Urinary bladder (tissue), 4 donors: Measurements from ENCODE around the gene AIFM3. TPM values are rescaled to one million over a fixed set of nuclear protein-coding genes. Genes with fewer than 3 reads are reported as not detected.
"Not testable (repeated sequence)": the region's sequence is repeated elsewhere in the genome, so short reads cannot be mapped to it uniquely, and the experiment has no call there.

Experiments used
- DNase-seq: peaks from one replicate; pipeline ENCODE4 v3.0.0-alpha.2; 2015; ENCODE audit errors: extremely low spot score
- H3K27ac ChIP-seq: one replicate; pipeline ENCODE4 v1.5.1; 2013; ENCODE audit warnings: low read depth, mild to moderate bottlenecking, moderate library complexity
- H3K36me3 ChIP-seq: one replicate; pipeline ENCODE4 v1.6.1; 2013; ENCODE audit warnings: mild to moderate bottlenecking, moderate library complexity; ENCODE audit not compliant: insufficient read depth
- H3K4me1 ChIP-seq: one replicate; pipeline ENCODE4 v1.6.1; 2013; ENCODE audit warnings: mild to moderate bottlenecking, moderate library complexity; ENCODE audit not compliant: insufficient read depth
- H3K4me3 ChIP-seq: one replicate; pipeline ENCODE4 v1.5.1; 2013; ENCODE audit warnings: low read depth, low read length
- WGBS: extraction: QIAGEN DNeasy Blood & Tissue Kit; methylation state at CpG from one replicate; pipeline ENCODE4 v1.1.7; 2013; 5-methylcytosine and 5-hydroxymethylcytosine counted together
- polyA plus RNA-seq: library from polyadenylated mRNA; stranded (reverse); fragments of 200-250 nt; gene quantifications from one replicate; pipeline ENCODE4 v1.2.3, GENCODE V29; 2013
- total RNA-seq: library from RNA; depleted of rRNA; stranded (reverse); fragments of >200 nt; gene quantifications from one replicate; pipeline ENCODE4 v1.2.3, GENCODE V29; 2014
- donor health status: healthy with polysubstance abuse.
- donor health status: healthy.

Gene AIFM3
- total and polyA plus RNA-seq, 2 donors = 0.53 to 2.8 TPM

GRCh38 chr22:20935780-20936539 lies 31.1 kb upstream of the AIFM3 start:
- H3K27ac ChIP-seq, H3K36me3 ChIP-seq, DNase-seq, H3K4me1 ChIP-seq, H3K4me3 ChIP-seq: not testable (repeated sequence)
- WGBS = 90% methylated on average over 11 of the region's 11 CpGs

- Histone ChIP-seq H3K4me3 (no peak overlapping the region), H3K27ac (no peak overlapping the region), H3K4me1 (peaks cover 4% of the 10 kb centered on the region), H3K36me3 (no peaks in the 10 kb centered on the region)
- 81% methylated on average over 12 of the region's 12 CpGs for whole genome bisulfite sequencing
- no peak for DNase-seq
Observed at GRCh38 chr22:20937031-20937793, 29.8 kb upstream of the AIFM3 start.

DNA sequence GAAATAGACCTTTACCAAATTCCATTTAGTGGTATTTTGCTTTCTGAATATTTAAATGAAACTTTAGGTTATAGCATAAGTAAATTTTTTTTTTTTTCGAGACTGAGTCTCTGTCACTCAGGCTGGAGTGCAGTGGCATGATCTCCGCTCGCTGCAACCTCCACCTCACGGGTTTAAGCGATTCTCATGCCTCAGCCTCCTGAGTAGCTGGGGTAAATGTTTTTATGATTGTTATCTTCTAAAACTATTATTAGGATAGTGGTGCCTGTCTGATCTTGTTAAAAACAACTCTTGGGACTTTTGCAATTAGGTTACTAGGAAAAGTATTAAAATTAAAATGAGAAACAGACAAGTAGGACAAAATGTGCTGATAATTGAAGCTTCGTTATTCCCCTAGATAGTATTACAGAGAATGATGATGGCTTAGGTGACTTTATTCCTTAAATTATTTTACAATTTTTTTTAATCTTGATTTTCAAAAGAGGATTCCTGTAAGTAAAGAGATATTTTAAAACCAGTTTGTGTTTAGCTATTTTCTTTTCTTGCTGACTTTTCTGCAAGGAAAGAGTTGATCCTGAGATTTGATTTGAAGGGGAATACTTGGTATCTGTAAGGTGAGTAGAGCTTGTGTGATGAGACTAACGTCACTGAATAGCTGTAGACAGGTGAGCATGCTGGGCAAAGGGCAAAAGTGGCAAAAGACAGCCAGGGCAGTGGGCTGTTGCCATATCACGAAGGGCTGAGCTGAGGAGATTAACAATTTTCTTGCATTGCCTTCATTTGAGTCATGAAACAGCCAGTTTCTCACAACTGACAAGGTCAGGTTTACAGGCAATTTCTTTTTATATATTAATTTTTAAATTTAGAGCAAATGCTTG lies 29.0 kb upstream of the AIFM3 start:
- Histone ChIP-seq H3K4me1 (peaks cover 4% of the 10 kb centered on the region), H3K4me3 (no peak overlapping the region), H3K27ac (no peak overlapping the region), H3K36me3 (no peaks in the 10 kb centered on the region)
- no peak for DNase-seq
- 81% methylated on average over 8 of the region's 8 CpGs for WGBS

DNA sequence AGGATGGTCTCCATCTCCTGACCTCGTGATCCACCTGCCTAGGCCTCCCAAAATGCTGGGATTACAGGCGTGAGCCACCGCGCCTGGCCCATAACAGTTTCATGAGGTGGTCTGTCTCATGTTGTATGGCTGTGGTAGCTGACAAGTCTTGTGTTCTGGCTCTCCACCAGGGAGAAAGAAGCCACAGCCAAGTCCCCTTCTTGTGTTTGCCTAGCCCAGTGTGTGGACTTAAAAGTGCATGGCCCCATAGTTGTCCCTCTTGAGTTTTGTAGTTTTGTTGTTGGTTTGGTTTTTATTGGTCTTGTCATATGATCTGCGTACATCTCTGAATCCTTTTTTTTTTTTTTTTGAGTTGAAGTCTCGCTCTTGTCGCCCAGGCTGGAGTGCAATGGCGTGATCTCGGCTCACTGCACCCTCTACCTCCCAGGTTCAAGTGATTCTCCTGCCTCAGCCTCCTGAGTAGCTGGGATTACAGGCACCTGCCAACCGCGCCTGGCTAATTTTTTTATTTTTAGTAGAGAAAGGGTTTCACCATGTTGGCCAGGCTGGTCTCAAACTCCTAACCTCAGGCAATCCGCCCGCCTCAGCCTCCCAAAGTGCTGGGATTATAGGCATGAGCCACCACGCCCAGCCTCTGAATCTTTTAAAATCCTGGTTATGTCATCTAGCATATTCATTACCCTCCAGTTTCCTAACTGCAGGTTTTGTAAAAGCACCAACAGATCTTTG lies 27.4 kb upstream of the AIFM3 start:
- H3K36me3 ChIP-seq, H3K27ac ChIP-seq, DNase-seq, H3K4me1 ChIP-seq, H3K4me3 ChIP-seq: not testable (repeated sequence)
- 84% methylated on average over 14 of the region's 14 CpGs for WGBS

GRCh38 chr22:20940186-20940651 lies 26.8 kb upstream of the AIFM3 start:
- no peak for DNase-seq
- no peak overlapping the region for H3K27ac ChIP-seq
- 57% methylated on average over 3 of the region's 3 CpGs for WGBS
- H3K4me1 ChIP-seq = peaks cover 4% of the 10 kb centered on the region
- no peak overlapping the region for H3K4me3 ChIP-seq
- H3K36me3 ChIP-seq = no peaks in the 10 kb centered on the region

- no peak for DNase-seq
- Histone ChIP-seq H3K4me3 (no peak overlapping the region), H3K4me1 (peaks cover 4% of the 10 kb centered on the region), H3K27ac (no peak overlapping the region), H3K36me3 (no peaks in the 10 kb centered on the region)
- WGBS = 90% methylated on average over 4 of the region's 4 CpGs
Observed at GRCh38 chr22:20940904-20941385, 26.1 kb upstream of the AIFM3 start.

- H3K27ac ChIP-seq, H3K4me3 ChIP-seq, H3K4me1 ChIP-seq, DNase-seq, H3K36me3 ChIP-seq: not testable (repeated sequence)
- 79% methylated on average over 7 of the region's 7 CpGs for WGBS
Observed at GRCh38 chr22:20942203-20942902, 24.7 kb upstream of the AIFM3 start.

DNA sequence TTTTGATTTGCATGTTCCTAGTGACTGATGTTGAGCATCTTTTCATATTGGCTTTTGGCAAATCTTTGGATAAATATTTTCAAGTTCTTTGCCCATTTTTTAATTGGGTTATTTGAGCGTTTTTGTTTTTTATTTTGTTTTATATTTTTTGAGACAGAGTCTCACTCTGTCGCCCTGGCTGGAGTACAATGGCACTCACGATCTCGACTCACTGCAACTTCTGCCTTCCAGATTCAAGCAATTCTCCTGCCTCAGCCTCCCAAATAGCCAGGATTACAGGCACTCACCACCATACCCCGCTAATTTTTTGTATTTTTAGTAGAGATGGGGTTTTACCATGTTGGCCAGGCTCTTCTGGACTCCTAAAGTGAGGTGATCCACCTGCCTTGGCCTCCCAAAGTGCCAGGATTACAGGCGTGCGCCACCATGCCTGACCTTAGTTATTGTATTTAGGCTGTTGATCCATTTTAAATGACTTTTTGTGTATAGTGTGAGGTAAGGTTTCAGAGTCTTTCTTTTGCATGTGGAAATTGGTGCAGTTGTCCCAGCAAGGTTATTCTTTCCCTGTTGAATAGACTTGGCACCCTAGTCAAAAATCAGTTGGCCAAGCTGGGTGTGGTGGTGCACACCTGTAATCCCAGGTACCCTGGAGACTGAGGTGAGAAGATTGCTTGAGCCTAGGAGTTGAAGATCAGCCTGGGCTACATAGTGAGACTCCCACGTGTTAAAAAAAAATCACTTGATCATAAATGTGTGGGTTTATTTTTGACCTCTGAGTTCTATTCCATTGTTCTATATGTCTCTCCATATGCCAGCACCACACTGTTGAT lies 23.7 kb upstream of the AIFM3 start:
- Histone ChIP-seq H3K36me3 (no peaks in the 10 kb centered on the region), H3K4me1 (peaks cover 3% of the 10 kb centered on the region), H3K27ac (no peak overlapping the region), H3K4me3 (no peak overlapping the region)
- whole genome bisulfite sequencing = 95% methylated on average over 8 of the region's 8 CpGs
- DNase-seq = no peak

DNA sequence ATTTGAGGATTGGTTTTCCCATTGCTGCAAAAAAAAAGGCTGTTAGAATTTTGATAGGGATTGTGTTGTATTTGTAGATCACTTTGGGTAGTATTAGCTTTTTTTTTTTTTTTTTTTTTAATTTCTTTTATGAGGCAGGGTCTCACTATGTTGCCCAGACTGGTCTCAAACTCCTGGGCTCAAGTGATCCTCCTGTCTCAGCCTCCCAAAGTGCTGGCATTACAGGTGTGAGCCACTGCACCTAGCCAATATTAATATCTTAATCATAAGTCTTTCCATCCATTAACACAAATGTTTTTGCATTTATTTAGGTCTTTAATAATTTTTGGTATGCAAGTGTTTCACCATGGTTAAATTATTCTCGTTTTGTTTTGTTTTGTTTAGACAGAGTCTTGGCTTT lies 23.0 kb upstream of the AIFM3 start:
- DNase-seq = no peak
- Histone ChIP-seq H3K4me1 (peaks cover 3% of the 10 kb centered on the region), H3K27ac (no peak overlapping the region), H3K36me3 (no peaks in the 10 kb centered on the region), H3K4me3 (no peak overlapping the region)
- WGBS = 20% methylated on average over 1 of the region's 1 CpG

DNA sequence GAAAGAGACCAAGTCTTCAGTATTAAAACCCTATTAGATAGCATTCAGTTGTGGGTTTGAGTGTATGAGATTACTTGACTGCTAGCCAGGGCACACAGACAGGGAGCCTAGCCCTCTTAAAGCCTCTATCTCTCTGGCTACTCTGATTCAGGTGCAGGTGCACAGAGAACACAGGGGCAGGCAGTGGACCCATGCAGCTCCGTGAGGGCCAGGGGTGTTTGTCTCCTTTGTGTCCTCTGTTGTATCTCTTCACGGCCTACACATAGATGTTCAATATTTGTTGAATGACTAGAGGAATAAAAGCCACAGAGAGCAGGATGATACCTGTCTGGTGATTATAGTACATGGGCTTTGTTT lies 21.5 kb upstream of the AIFM3 start:
- DNase-seq = no peak
- Histone ChIP-seq H3K36me3 (peaks cover 2% of the 10 kb centered on the region), H3K4me1 (no peaks in the 10 kb centered on the region), H3K27ac (no peak overlapping the region), H3K4me3 (no peak overlapping the region)
- WGBS = 89% methylated on average over 2 of the region's 2 CpGs

DNA sequence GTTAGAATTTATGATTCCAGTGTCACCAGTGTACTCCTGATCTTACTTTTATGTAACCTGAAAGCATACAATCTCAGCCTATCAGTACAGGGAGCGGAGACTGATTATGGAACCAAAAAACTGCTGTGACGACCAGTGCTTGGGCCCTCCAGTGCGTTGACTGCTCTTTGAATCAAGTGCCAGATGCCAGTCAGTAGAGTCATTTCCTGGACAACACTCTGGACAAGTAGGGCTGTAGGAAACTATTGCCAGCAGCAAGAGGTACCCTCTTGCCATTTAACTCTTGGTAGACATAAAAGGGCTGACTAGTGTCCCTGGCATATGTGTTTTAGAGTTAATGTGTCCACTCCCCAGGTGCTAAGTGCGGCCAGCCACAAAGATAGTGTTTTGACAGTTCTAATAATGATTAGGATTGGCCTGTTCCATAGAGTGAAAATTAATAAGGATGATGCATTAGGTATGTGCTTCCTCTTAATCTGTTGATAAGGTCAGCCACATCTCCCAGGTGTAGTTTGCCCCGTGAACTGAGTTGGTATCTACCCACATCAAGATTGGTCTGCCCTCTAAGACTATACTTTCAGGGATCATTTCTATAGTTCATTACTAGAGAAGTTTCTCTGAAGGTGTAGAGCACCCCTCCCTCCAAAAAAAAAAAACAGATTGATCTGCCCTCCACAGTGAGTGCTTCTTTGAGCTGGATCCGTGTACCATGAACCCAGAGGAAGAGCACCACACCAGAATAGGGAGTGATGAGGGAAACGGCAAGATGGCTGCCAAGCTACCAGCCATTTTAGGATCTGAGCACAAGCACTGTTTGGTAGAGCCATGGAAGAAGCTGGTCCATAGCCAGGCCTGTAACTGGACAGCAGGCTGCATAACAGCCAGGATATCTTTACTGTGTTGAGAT lies 20.7 kb upstream of the AIFM3 start:
- H3K27ac ChIP-seq = no peak overlapping the region
- no peaks in the 10 kb centered on the region for H3K4me1 ChIP-seq
- H3K4me3 ChIP-seq = no peak overlapping the region
- WGBS = 86% methylated on average over 7 of the region's 7 CpGs
- peaks cover 2% of the 10 kb centered on the region for H3K36me3 ChIP-seq
- no peak for DNase-seq
